OCI-LY1 (cell line): ENCODE data around the gene PLEKHM3.

Experiments used
- H2AFZ ChIP-seq: fragments of 200-600 bp; sonication (generic), shearing (Covaris generic); 2 replicates; pipeline ENCODE4 v1.6.0; 2014; ENCODE audit warnings: antibody characterized with exemption, mild to moderate bottlenecking, low read length
- H3F3A ChIP-seq: fragments of 200-600 bp; sonication (generic), shearing (Covaris generic); 2 replicates; pipeline ENCODE4 v1.6.0; 2014; ENCODE audit warnings: mild to moderate bottlenecking, antibody characterized with exemption, low read length, moderate library complexity; ENCODE audit not compliant: insufficient read depth
- H3K27ac ChIP-seq: fragments of 200-600 bp; sonication (generic); 2 replicates; pipeline ENCODE4 v1.5.1; 2014; ENCODE audit warnings: low read length, mixed run types, mild to moderate bottlenecking, low read depth; ENCODE audit not compliant: poor library complexity, severe bottlenecking
- H3K27me3 ChIP-seq: fragments of 200-600 bp; sonication (generic); 2 replicates; pipeline ENCODE4 v1.6.0; 2014; ENCODE audit warnings: antibody characterized with exemption, mild to moderate bottlenecking, low read length, moderate library complexity; ENCODE audit not compliant: insufficient read depth
- H3K36me3 ChIP-seq: fragments of 200-600 bp; sonication (generic); 2 replicates; pipeline ENCODE4 v1.6.1; 2014; ENCODE audit warnings: mild to moderate bottlenecking, antibody characterized with exemption, low read length, moderate library complexity, mixed read lengths; ENCODE audit not compliant: insufficient read depth
- H3K4me1 ChIP-seq: fragments of 200-600 bp; sonication (generic); 2 replicates; pipeline ENCODE4 v1.5.1; 2014; ENCODE audit warnings: mild to moderate bottlenecking, low read length, moderate library complexity; ENCODE audit not compliant: insufficient read depth, severe bottlenecking
- H3K4me2 ChIP-seq: fragments of 200-600 bp; sonication (generic), shearing (Covaris generic); 2 replicates; pipeline ENCODE4 v1.6.1; 2014; ENCODE audit warnings: low read length
- H3K4me3 ChIP-seq: fragments of 200-600 bp; sonication (generic); 2 replicates; pipeline ENCODE4 v1.5.1; 2014; ENCODE audit warnings: low read length, low read depth, mild to moderate bottlenecking, mixed read lengths; ENCODE audit not compliant: poor library complexity, severe bottlenecking
- H3K79me2 ChIP-seq: fragments of 200-600 bp; shearing (Covaris generic); 2 replicates; pipeline ENCODE4 v1.6.1; 2016; ENCODE audit warnings: mixed run types, low read length, mixed read lengths; ENCODE audit not compliant: insufficient read depth
- H3K9ac ChIP-seq: fragments of 200-600 bp; sonication (generic), shearing (Covaris generic); 2 replicates; pipeline ENCODE4 v1.6.1; 2014; ENCODE audit warnings: mild to moderate bottlenecking, low read length, mixed read lengths
- H3K9me2 ChIP-seq: fragments of 200-600 bp; sonication (generic), shearing (Covaris generic); 2 replicates; pipeline ENCODE4 v1.6.1; 2014; ENCODE audit warnings: low read depth, mild to moderate bottlenecking, low read length, mixed read lengths
- H3K9me3 ChIP-seq: fragments of 200-600 bp; shearing (Covaris generic); 2 replicates; pipeline ENCODE4 v1.6.1; 2014; ENCODE audit warnings: low read length, mixed read lengths
- H4K20me1 ChIP-seq: fragments of 200-600 bp; sonication (generic), shearing (Covaris generic); 2 replicates; pipeline ENCODE4 v1.6.0; 2016; ENCODE audit warnings: mild to moderate bottlenecking, low read length; ENCODE audit not compliant: insufficient read depth
- EZH2 ChIP-seq: fragments of 200-600 bp; sonication (generic), shearing (Covaris generic); IDR thresholded peaks from 2 replicates; pipeline ENCODE4 v1.8.0; 2017; ENCODE audit warnings: borderline replicate concordance, mixed run types, mild to moderate bottlenecking, antibody characterized with exemption, low read length, moderate library complexity, mixed read lengths
- TF ChIP-seq, protein P1 (sequence below): fragments of 200-600 bp; sonication (generic), shearing (Covaris generic); IDR thresholded peaks from 2 replicates; pipeline ENCODE4 v1.5.1; 2017; ENCODE audit warnings: mild to moderate bottlenecking, antibody characterized with exemption, low read length, moderate library complexity, mixed read lengths

The PLEKHM3 gene

DNA sequence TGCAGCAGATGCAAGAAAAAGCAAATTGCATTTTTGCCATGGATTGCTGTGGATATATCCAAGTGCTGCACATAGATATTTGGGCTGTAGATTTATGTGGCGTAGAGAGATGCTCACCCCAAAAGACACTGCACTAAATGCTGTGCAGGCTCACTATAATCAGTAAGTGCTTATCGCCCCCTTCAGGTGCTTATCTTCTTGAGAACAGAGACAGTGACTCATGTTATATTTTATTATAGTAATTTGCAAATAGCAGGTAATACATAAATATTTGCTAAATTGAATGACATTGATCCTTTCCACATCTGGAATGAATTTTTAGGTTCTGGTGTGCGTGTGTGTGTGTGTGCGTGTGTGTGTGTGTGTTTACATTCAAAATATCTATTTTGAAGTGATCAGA lies 36.8 kb upstream of the PLEKHM3 start:
- no peaks in the 10 kb centered on the region for H3K36me3 ChIP-seq
- H3K4me3 ChIP-seq = no peak overlapping the region
- no peak for TF ChIP-seq EZH2
- TF ChIP-seq, protein P1, sequence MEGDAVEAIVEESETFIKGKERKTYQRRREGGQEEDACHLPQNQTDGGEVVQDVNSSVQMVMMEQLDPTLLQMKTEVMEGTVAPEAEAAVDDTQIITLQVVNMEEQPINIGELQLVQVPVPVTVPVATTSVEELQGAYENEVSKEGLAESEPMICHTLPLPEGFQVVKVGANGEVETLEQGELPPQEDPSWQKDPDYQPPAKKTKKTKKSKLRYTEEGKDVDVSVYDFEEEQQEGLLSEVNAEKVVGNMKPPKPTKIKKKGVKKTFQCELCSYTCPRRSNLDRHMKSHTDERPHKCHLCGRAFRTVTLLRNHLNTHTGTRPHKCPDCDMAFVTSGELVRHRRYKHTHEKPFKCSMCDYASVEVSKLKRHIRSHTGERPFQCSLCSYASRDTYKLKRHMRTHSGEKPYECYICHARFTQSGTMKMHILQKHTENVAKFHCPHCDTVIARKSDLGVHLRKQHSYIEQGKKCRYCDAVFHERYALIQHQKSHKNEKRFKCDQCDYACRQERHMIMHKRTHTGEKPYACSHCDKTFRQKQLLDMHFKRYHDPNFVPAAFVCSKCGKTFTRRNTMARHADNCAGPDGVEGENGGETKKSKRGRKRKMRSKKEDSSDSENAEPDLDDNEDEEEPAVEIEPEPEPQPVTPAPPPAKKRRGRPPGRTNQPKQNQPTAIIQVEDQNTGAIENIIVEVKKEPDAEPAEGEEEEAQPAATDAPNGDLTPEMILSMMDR = peak; percentile 53; the same call in 1 of the 2 replicates
- no peaks in the 10 kb centered on the region for H3K4me1 ChIP-seq
- H3K79me2 ChIP-seq = no peaks in the 10 kb centered on the region
- H3K27me3 ChIP-seq = no peaks in the 10 kb centered on the region
- H4K20me1 ChIP-seq = no peaks in the 10 kb centered on the region
- H3K4me2 ChIP-seq = no peak overlapping the region
- H2AFZ ChIP-seq = no peak overlapping the region
- H3K9me2 ChIP-seq = no peaks in the 10 kb centered on the region
- no peaks in the 10 kb centered on the region for H3K9me3 ChIP-seq
- no peak overlapping the region for H3K9ac ChIP-seq
- no peaks in the 10 kb centered on the region for H3F3A ChIP-seq
- H3K27ac ChIP-seq = no peak overlapping the region

DNA sequence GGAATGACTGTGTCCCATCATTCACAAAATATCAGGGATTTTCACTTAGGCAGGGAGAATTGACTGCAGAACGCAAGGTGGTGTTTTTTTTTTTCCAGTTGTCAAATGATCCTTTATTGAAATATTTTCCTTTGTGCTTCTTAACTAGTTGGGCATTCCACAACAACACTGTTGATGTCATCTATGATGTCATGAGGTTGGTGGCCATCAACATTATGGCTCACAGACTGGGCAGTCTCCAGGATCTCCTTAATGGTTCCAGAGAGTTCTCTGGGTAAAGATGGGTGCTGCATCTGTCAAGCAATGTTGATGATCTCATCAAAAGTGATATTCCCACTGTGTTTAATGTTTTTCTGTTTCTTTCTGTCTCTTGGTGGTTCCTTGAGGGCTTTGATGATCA lies 31.8 kb upstream of the PLEKHM3 start:
- no peaks in the 10 kb centered on the region for H3F3A ChIP-seq
- H3K4me1 ChIP-seq = no peaks in the 10 kb centered on the region
- H3K9me3 ChIP-seq = no peaks in the 10 kb centered on the region
- no peak overlapping the region for H3K4me2 ChIP-seq
- H4K20me1 ChIP-seq = no peaks in the 10 kb centered on the region
- no peaks in the 10 kb centered on the region for H3K27me3 ChIP-seq
- H3K27ac ChIP-seq = no peak overlapping the region
- H3K4me3 ChIP-seq = no peak overlapping the region
- no peak overlapping the region for H2AFZ ChIP-seq
- no peak for TF ChIP-seq EZH2
- TF ChIP-seq, protein P1 = no peak
- H3K79me2 ChIP-seq = no peaks in the 10 kb centered on the region
- no peaks in the 10 kb centered on the region for H3K36me3 ChIP-seq
- no peaks in the 10 kb centered on the region for H3K9me2 ChIP-seq
- no peak overlapping the region for H3K9ac ChIP-seq

- H3K9me3 ChIP-seq = no peaks in the 10 kb centered on the region
- H3K36me3 ChIP-seq = no peaks in the 10 kb centered on the region
- H2AFZ ChIP-seq = no peak overlapping the region
These were observed 24.1 kb upstream of the PLEKHM3 start for GRCh38 chr2:208049441-208049840.

More at GRCh38 chr2:208049441-208049840, 24.1 kb upstream of the PLEKHM3 start:
- Histone ChIP-seq H3F3A (no peaks in the 10 kb centered on the region), H3K4me2 (no peak overlapping the region), H3K27ac (no peak overlapping the region), H4K20me1 (no peaks in the 10 kb centered on the region), H3K9me2 (no peaks in the 10 kb centered on the region), H3K9ac (no peak overlapping the region), H3K27me3 (no peaks in the 10 kb centered on the region), H3K4me1 (no peaks in the 10 kb centered on the region), H3K79me2 (no peaks in the 10 kb centered on the region), H3K4me3 (no peak overlapping the region)
- TF ChIP-seq, protein P1 = no peak
- no peak for TF ChIP-seq EZH2
